IMR-90 (cell line): ENCODE data around the gene CLCA2.

Source experiments
- BHLHE40 ChIP-seq: fragments of 150-350 bp; IDR thresholded peaks from 2 replicates; pipeline ENCODE4 v1.6.1; 2016; ENCODE audit warnings: mild to moderate bottlenecking, low read depth, low read length
- CHD1 ChIP-seq: IDR thresholded peaks from 2 replicates; pipeline ENCODE4 v1.6.1; 2012; ENCODE audit warnings: low read depth, low read length, improper control_type of control experiment
- FOS ChIP-seq: fragments of 150-350 bp; IDR thresholded peaks from 2 replicates; pipeline ENCODE4 v1.6.1; 2016; ENCODE audit warnings: low read depth, low read length
- MXI1 ChIP-seq: IDR thresholded peaks from 2 replicates; pipeline ENCODE4 v1.6.1; 2012; ENCODE audit warnings: low read depth, mild to moderate bottlenecking, low read length, moderate library complexity, borderline replicate concordance
- POLR2A ChIP-seq: IDR thresholded peaks from 2 replicates; pipeline ENCODE4 v1.6.1; 2012; ENCODE audit warnings: mild to moderate bottlenecking, low read depth, low read length
- RFX5 ChIP-seq: IDR thresholded peaks from 2 replicates; pipeline ENCODE4 v1.8.0; 2012; ENCODE audit warnings: low read depth, mild to moderate bottlenecking, low read length, moderate library complexity
- SMC3 ChIP-seq: fragments of 150-350 bp; IDR thresholded peaks from 2 replicates; pipeline ENCODE4 v1.6.1; 2016; ENCODE audit warnings: low read depth, mild to moderate bottlenecking, antibody characterized with exemption, low read length, moderate library complexity
- TF ChIP-seq, protein P1 (sequence below): conservative IDR thresholded peaks from 2 replicates; pipeline ENCODE4 v1.5.1; 2012; ENCODE audit warnings: mild to moderate bottlenecking, low read depth, low read length, improper control_type of control experiment
- TF ChIP-seq, protein P2 (sequence below): fragments of 150-350 bp; IDR thresholded peaks from 2 replicates; pipeline ENCODE4 v1.6.1; 2017; ENCODE audit warnings: mild to moderate bottlenecking, antibody characterized with exemption, low read length, low read depth

DNA sequence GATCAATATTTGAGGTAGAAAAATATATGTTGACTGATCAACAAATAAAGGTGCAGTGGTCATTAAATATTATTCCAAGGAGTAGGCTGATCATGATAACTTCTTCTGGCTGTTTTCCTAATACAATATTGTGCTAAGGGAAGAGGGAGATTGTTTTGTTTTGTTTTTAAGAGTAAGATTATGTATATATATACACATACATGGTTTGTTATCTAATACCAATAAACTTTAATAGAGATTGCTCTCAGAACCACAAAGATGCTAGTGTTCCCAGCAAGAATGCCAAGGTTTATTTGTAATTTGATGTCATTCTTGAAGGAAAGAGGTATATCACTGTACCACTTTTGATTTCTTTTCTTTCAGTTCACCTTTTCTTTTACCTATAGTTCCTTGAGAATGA is 10.1 kb downstream of the CLCA2 start:
- TF ChIP-seq, protein P1, sequence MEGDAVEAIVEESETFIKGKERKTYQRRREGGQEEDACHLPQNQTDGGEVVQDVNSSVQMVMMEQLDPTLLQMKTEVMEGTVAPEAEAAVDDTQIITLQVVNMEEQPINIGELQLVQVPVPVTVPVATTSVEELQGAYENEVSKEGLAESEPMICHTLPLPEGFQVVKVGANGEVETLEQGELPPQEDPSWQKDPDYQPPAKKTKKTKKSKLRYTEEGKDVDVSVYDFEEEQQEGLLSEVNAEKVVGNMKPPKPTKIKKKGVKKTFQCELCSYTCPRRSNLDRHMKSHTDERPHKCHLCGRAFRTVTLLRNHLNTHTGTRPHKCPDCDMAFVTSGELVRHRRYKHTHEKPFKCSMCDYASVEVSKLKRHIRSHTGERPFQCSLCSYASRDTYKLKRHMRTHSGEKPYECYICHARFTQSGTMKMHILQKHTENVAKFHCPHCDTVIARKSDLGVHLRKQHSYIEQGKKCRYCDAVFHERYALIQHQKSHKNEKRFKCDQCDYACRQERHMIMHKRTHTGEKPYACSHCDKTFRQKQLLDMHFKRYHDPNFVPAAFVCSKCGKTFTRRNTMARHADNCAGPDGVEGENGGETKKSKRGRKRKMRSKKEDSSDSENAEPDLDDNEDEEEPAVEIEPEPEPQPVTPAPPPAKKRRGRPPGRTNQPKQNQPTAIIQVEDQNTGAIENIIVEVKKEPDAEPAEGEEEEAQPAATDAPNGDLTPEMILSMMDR = no peak
- no peak for TF ChIP-seq RFX5
- TF ChIP-seq MXI1 = no peak
- TF ChIP-seq POLR2A = no peak
- no peak for TF ChIP-seq SMC3
- no peak for TF ChIP-seq FOS
- TF ChIP-seq CHD1 = no peak
- TF ChIP-seq BHLHE40 = no peak
- TF ChIP-seq, protein P2, sequence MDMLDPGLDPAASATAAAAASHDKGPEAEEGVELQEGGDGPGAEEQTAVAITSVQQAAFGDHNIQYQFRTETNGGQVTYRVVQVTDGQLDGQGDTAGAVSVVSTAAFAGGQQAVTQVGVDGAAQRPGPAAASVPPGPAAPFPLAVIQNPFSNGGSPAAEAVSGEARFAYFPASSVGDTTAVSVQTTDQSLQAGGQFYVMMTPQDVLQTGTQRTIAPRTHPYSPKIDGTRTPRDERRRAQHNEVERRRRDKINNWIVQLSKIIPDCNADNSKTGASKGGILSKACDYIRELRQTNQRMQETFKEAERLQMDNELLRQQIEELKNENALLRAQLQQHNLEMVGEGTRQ = no peak
